Epithelial cell of prostate (primary cell): ENCODE results near the gene HBS1L.
A peak's percentile ranks its signal among the peaks of the same experiment; 100 is the strongest.

Source experiments
- DNase-seq: peaks from one replicate; pipeline ENCODE4 v3.0.0-alpha.2; 2011; ENCODE audit warnings: low read depth, low spot score
- H3K27ac ChIP-seq: fragments of 450-650 bp; 2 replicates; pipeline ENCODE4 v1.5.1; 2017; ENCODE audit warnings: mild to moderate bottlenecking

Gene HBS1L

GRCh38 chr6:135004399-135004798 lies 50.2 kb downstream of the HBS1L start:
- DNase-seq, result no peak
- no peak overlapping the region for H3K27ac ChIP-seq

DNA sequence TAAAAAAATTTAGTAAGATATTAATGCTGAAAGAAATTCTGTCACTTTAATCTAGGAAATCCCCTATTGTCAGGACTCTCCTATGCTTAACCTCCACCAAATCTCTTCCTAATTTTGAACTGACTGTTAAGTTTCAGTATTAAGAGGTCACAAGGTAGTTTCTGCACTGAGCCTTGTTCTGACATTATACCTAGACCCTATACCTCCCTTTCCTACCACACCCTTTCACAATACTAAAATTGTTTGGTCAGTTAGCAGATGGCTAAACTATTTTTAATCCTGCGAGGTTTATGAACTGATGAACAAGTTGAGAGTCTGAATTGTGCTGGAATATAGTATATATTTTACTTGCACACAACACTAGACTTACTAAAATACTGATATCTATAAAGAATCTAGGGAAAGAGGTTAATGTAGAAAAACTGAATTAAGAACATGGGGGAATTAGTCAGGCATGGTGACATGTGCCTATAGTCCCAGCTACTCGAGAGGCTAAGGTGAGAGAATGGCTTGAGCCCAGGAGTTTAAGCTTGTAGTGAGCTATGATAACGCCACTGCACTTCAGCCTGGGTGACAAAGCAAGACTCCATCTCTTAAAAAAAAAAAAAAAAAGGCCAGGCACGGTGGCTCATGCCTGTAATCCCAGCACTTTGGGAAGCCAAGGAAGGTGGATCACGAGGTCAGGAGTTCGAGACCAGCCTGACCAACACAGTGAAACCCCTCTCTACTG lies 51.5 kb downstream of the HBS1L start:
- no peak for DNase-seq
- H3K27ac ChIP-seq, result no peak overlapping the region

DNA sequence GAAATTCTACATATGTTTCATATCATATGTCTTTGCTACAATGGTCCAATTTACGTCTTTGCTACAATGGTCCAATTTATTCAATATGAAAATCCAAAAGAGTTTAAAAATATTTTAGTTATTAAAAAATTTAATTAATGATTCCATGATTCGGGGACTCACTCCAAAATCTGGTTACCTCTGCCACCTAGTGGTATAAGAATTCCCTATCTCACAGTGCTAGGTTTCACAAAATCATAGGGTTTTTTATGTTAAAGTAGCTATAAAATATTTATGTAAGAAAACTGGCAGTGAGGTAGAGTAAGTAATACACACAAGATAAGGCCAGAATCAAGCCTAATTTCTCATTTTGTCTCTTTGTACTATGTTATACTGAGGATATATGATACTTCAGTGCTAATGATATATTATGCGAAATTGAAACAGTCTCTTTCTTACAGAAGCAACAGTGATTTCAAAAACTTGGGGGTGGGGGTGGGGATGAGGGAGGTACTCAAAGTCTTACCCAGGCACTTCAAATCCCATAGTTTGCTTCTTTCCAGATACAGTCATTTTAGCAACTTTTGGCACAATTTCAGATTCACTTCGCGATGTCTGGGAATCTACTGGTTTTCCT lies 52.3 kb downstream of the HBS1L start:
- no peak for DNase-seq
- H3K27ac ChIP-seq, result no peak overlapping the region

- H3K27ac ChIP-seq, result no peak overlapping the region
- no peak for DNase-seq
These were observed 55.5 kb downstream of the HBS1L start for GRCh38 chr6:134999107-134999506.

- no peak overlapping the region for H3K27ac ChIP-seq
- no peak for DNase-seq
These were observed 57.3 kb downstream of the HBS1L start for GRCh38 chr6:134997133-134997995.

- H3K27ac ChIP-seq, result no peak overlapping the region
- DNase-seq, result no peak
These were observed 59.1 kb downstream of the HBS1L start for GRCh38 chr6:134995536-134995935.

GRCh38 chr6:134994431-134994830 lies 60.2 kb downstream of the HBS1L start:
- no peak for DNase-seq
- no peak overlapping the region for H3K27ac ChIP-seq

- H3K27ac ChIP-seq, result no peak overlapping the region
- no peak for DNase-seq
These were observed 62.5 kb downstream of the HBS1L start for GRCh38 chr6:134992155-134992554.

DNA sequence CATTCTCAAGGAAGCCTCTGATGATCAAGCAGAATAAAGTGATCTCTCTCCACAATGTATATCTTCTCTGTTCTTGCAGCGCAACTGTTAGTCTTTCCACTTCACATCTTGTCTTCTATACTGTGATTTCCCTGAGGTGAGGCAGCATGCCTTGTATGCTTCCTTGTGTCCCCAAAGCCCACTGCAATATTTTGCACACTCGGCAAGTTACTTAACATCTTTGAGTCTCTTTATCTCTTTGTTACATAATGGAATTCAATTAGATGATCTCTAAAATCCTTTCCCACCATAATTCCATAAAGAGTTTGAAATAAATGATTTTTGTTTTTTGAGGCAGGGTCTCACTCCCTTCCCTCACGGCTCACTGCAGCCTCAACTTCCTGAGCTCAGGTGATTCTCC lies 64.4 kb downstream of the HBS1L start:
- H3K27ac ChIP-seq, result no peak overlapping the region
- DNase-seq, result no peak

DNA sequence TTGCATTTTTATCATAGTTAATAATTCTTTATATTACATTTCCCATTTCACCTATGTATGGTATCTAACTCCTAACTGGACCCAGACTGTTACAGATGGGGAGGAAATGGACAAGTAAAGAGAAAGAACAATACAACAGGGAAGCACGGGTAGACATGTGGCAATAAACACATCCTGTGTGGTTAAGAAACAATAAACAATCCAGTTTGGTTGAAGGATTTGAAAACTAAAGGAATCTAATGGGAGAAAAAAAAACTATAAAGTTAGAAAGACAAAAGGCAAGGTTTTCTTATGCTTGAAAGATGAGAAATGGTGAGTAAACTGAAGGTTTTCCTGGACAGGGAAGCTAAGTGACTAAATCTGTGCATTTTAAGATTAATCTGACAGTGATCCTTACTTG lies 69.8 kb downstream of the HBS1L start:
- H3K27ac ChIP-seq, result peak overlapping the region; percentile 51
- no peak for DNase-seq

GRCh38 chr6:134983823-134984222 lies 70.8 kb downstream of the HBS1L start:
- peak overlapping the region; percentile 51 for H3K27ac ChIP-seq
- DNase-seq, result no peak

DNA sequence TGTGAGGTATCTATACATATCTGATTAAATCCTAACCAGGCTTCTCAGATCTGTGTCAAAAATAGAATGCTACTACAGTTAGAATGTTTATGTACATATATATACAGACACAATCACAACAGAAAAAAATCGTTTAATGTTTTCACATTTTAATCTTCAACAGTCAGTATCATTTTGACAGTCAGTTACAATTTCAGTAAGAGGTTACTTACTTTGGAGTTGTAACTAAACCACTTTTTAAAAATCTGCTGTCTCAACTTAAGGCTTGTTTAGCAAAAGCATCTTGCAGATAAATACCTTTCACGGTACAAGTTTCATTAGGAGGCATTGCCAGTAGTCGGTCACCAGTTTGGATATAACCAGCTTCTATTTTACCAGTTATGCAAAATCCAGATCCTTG lies 72.5 kb downstream of the HBS1L start:
- no peak for DNase-seq
- no peak overlapping the region for H3K27ac ChIP-seq

DNA sequence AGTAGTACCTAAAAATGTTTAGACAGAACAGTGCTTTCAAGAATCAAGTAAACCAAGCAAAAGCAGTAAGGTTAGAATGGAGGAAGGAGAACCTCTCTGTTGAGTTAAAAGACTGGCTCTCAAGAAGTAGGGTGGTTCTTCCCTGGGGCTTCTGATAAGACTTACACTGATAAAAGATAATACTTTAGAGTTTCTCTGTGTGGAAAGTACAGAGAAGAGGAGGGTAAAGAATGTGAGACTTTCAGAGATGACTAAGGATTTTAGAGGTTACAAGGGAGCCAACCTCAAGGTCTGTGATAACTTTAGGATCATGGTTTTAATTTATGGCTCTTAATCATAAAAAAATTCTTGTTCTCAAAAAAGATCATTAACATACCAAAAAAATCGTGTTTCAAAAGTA lies 73.8 kb downstream of the HBS1L start:
- H3K27ac ChIP-seq, result no peak overlapping the region
- DNase-seq, result no peak

DNA sequence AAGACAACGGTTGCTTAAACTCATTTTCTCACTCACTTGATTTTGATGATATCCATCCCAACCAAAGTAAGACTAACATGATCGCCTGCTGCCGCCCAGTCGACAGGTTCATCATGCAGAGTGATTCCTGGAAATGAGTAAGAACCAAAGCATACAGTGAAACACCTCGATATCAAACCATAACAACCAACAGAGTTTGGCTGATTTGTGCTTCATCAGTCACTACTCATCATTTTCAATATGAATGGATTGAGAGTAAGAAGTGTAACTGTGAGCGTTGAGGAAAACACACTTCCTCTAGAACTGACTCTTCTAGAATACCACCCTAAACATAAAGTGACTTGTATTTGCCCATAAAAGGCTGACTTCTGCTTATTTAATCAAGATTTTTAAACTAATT lies 75.5 kb downstream of the HBS1L start:
- DNase-seq, result no peak

DNA sequence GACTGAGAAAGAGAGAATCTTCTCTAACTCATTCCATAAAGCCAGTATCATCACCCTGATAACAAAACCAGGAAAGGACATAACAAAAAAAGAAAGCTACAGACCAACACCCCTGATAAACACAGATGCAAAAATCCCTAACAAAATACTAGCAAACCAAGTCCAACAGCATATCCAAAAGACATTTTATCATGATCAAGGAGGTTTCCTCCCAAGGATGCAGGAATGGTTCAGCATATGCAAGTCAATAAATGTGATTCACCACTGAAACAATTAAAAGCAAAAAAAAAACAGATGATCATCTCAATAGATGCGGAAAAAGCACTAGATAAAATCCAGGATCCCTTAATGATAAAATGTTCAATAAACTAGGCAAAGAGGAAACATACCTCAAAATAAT lies 80.3 kb downstream of the HBS1L start:
- no peak for DNase-seq
- H3K27ac ChIP-seq, result no peak overlapping the region

More for the DNA sequence above, 75.5 kb downstream of the HBS1L start:
- no peak overlapping the region for H3K27ac ChIP-seq

DNA sequence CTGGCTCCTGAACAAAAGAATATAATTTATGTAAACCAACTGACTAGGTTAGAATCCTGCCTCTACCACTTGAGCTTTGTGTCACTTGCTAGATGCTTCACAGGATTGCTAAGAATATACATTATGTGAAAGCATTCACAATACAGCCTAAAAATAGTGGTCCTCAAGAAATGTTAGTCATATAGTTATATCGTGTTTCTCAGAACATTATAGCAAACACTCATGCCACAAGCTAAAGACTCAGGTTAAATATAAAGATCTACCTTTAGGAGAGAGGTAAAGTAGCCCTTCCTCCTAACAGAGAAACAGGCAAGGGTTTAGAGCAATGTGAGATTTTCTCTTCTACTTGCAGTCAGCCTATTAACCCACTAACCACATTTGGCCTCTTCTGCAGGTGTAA lies 86.9 kb downstream of the HBS1L start:
- H3K27ac ChIP-seq, result no peak overlapping the region
- DNase-seq, result no peak

DNA sequence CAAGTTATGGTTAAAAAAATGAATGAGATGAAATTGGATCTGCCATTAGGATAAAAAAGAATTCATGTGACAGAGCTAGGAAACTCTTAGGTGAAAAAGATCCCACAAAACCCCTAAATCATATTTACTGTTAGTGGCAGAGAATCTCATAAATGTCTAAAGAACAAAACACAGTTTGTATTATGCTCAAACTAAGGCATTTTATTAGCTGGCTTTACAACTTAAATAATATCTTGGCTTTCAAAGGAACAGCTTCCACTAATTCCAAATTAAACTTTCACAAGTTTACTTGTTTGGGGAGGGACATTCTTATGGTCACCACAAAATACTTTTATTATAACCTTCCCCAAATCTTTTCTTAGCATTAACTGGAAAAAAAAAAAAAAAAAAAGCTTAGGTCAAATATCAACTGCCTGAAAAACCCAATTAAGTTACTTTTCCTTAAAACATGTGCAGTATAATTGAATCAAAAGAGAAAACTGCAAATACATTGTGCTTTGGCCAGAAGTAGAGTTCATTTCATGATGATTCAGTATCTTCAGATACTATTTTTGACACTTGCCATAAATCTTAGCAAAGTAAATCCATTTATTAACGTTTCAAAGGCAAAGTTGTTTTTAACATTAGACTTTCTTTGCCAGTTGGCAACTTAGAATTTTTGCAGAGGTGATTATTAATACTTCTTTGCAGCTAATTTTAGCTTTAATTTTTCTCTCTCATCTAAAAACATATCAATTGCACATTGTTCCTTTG lies 90.0 kb downstream of the HBS1L start:
- H3K27ac ChIP-seq, result no peak overlapping the region
- no peak for DNase-seq

- peak overlapping the region; percentile 37 for H3K27ac ChIP-seq
- no peak for DNase-seq
These were observed 92.2 kb downstream of the HBS1L start for GRCh38 chr6:134962421-134962820.

DNA sequence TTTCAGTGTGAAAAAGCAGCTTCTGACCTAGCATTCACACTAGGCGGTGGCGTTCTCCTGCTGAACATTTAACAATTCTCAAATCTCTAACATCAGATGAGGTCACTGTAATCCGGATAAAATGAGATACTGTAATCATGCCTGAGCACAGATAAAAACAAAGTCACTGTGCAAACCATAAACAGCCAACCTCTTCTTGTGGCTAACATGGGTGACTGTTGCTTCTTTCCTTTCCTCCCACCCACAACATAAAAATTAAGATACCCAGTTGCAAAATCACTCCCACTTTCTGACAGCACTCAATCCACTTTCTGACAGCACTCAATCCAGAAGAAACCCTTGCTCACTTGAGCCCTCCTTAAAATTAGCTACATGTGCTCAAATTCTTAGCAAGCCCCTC lies 93.3 kb downstream of the HBS1L start:
- no peak overlapping the region for H3K27ac ChIP-seq
- no peak for DNase-seq

GRCh38 chr6:134959603-134960002 lies 95.0 kb downstream of the HBS1L start:
- DNase-seq, result no peak
- no peak overlapping the region for H3K27ac ChIP-seq

DNA sequence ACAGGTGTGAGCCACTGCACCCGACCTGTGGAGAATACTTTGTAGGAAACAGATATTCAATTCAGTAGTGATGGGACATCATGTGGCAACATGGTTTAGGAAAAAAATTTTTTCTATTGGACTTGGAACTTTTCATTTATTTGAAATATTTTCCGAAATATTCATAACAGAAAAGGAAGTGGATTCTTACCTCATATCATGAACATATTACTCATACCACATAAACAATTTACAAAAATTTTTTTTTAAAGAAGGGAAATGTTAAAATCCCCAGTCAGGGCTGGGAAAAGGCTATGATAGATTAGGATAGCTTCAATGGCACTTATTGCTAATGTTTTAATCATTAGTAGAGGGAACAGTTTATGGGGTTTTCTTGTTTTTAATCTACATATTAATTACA lies 97.9 kb downstream of the HBS1L start:
- no peak for DNase-seq

More for the DNA sequence above, 97.9 kb downstream of the HBS1L start:
- no peak overlapping the region for H3K27ac ChIP-seq
